ENCODE data around the gene IKBIP.
"Not testable (repeated sequence)": the region's sequence is repeated elsewhere in the genome, so short reads cannot be mapped to it uniquely, and the experiment has no call there.

Gene IKBIP

DNA sequence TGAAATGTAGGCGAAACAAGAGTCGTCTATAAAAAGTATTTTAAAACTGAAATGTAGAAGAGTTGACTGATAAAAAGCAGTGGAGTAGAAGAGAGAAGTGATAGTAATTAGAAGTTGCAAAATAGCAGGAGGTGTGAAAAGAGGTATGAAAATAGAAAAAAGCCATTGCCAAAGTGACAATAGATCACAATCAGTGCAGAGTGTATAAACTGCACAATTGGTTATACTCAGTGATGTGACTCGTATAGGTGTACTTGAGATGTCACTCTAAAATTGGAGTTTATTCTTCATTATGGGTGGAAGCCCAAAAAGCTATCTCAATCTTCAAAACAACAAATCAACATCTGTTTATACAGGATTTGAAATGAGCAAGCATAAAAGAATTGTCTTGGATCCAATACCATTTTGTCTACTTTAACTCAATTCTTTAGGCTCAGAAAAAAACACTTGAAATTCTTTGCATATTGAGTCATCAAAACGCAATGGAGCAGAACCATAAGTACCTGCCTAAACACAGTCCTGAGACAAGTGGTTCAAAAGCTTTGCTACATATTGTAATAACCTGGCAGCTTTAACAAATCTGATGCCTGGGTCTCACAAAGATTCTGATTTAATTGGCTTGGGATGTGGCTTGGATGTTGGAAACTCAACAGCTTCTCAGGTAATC lies 8.8 kb downstream of the IKBIP start:
- DNase-seq, result no peak

DNA sequence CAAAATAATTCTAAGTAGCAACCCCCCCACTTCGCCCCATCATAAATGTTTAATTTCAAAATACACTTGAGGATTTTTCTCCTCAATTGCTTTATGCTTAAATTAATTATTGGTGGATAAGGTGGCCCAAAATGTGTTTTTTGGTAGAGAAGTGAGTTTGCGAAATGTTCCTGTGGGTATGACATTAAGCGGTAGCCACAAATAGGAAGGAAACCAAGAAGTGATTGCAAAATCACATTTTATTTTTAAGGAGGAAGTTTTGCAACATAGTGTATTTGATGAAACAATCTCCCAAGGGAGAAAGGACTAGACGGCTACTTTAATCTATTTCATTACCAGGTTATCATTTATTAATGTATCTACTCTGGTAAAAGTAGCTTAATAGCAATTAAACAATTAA lies 25.6 kb downstream of the IKBIP start:
- peak; percentile 5 for DNase-seq

- no peak for DNase-seq
These were observed 31.8 kb downstream of the IKBIP start for GRCh38 chr12:98612696-98613334.

GRCh38 chr12:98610596-98610995 lies 34.0 kb downstream of the IKBIP start:
- no peak for DNase-seq

DNA sequence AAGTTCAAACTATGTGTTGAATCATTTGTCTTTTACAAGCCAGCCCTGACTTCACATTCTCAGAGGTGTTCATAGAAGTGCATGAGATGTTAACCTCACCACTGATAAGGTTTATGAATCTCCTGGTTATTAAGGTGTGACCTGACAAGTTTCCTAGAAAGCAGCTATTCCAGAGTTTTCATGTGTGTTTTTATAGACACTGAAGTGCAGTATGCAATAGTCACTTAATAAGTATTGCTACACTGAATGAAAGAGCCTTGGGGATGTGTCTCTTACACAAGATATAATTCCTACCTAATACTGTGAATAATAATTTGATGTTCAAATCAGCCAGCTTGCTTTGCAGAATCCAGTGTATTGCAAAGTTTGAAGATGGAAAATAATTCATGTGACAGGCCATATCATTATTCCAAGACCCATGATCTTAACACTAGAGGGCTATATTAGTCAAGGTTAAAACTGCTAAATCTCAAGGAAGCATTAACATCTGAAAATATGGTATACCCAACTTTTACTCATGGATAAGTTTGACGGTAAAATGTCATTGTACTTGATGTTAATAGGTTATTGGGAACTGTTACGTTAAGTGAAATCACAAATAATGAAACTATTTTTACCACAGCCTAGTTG lies 38.1 kb downstream of the IKBIP start:
- no peak for DNase-seq

DNA sequence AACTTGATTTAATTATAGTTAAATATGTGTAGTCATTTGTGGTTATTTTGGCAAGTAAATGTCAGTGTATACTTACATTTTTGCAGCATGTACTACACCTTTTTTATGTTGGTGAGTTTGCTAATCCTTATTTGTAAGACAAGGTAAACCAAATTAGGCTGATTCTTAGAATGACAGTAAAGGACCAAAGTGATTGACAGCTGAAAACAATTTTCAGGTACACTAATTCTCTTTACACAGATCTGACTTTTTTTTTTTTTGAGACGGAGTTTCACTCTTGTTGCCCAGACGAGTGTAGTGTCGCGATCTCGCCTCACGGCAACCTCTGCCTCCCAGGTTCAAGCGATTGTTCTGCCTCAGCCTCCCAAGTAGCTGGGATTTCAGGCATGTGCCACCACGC lies 42.7 kb downstream of the IKBIP start:
- no peak for DNase-seq

DNA sequence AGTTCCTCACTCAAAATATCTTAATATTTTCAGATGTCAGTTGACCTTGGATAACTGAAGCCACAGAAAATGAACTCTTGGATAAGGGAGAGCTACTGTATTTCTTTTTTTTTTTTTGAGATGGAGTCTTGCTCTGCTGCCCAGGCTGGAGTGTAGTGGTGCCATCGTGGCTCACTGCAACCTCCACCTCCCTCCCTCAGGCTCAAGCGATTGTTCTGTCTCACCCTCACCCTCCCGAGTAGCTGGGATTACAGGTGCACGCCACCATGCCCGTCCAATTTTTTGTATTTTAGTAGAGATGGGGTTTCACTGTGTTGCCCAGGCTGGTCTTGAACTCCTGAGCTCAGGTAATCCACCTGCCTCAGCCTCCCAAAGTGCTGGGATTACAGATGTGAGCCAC lies 47.3 kb downstream of the IKBIP start:
- not testable (repeated sequence) for DNase-seq

DNA sequence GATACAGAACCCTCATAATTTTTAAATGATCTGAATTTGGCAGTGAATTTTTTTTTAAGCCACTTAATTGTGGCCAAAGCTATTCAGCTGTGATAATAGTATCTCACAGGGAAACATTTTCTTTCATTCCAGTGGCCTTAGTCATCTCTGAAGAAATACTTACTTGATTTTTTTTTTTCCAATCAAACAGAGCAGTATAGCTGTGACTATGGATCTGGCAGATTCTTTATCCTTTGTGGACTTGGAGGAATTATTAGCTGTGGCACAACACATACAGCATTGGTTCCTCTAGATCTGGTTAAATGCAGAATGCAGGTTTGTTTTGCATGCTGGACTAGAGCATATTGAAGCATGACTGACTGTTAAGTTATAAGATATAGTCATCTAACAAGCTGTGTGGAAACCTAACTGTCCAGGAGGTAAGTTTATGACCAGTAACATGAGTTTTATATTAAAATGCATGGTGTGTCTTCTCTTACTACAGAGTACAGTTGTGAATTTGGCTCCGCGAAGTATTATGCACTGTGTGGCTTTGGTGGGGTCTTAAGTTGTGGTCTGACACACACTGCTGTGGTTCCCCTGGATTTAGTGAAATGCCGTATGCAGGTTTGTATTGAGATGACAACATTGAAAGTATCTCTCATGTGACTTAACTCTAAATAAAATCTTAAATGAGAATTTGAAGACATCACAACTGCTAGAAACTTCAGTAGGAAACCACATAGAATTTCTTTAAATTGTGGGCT lies 49.2 kb downstream of the IKBIP start:
- DNase-seq, result no peak

DNA sequence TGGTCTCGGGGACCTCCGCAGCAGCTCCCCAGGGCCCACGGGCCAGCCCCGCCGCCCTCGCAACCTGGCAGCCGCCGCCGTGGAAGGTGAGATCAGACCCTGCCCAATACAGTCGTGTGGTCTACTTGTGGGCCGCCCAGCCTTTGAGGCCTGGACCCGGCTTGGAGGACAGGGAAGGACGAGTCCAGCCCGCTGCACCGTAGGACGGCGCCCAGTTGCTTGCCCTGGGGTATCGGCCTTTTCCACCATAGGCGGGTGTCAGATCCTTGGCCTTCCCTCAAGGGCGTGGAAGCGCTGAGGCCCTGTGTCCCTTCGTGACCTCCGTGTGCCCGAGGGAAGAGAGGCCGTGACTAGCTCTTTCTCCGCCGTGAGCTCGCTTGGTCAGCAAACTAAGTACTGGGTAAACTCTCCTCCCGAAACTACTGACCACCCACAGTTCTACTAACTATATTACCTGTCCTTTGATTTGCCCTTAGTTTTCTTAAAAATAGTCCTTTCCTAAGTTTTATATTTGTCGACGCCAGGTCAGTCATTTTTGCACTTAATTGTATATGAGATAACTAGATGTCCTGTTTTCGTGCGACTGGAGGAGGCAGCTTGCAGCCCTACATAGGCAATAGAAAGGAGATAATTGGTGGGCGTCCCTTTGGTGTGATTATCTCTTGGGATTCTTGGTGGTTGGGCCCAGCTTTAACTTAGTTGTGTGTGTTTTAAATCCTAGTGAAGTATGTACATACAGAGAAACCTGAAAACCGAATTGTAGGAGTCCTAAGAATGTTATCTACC lies 50.3 kb downstream of the IKBIP start:
- peak; percentile 25 for DNase-seq

GRCh38 chr12:98593351-98594049 lies 51.1 kb downstream of the IKBIP start, which contains the start of gene SLC25A3:
SLC25A3 (plus strand) TSS chr12:98593686; CDS start chr12:98593979, 293 bp downstream.
- peak; percentile 99 for DNase-seq

DNA sequence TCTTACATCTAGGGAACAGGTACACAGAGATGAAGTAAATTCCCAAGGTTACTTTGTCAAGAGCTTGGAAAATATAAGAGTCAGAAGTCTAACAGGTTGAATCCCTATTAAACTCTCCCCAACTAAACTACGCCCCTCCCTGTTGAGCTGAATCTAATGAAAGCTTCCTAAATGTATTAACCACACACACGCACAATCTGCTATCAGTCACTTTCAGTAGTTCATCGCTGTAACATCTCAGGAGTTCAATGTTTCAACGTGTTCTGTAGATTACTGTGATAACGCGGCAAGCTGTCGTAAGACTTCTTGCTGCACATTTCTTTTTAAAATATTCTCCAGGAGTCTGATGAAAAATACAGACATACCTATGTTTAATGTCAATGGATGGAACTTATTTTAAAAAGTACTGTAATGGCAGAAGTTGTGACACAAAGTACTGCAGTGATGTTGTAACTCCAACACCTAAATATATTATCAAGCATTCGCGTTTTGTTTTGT lies 51.7 kb downstream of the IKBIP start:
- no peak for DNase-seq

- no peak for DNase-seq
These were observed 53.4 kb downstream of the IKBIP start for GRCh38 chr12:98591209-98591608.

- DNase-seq, result no peak
These were observed 57.5 kb downstream of the IKBIP start for GRCh38 chr12:98587084-98587483.

DNA sequence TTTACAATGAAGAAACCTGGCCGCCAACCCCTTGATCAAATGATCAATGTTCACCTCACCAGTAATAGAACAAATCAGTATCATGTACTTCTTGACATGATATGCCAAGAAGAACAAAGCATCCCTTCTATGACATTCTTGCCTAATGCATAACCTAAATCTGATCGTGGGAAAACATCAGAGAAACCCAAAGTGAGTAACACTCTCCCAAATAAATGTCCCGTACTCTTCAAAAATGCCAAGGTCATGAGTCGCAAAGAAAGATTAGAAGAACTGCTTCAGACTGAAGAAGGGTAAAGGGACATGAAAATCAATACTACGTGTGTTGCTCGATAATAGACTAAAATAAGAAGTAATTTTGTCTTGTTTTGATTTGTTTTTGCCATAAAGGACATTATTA lies 62.5 kb downstream of the IKBIP start:
- DNase-seq, result no peak

GRCh38 chr12:98581101-98581500 lies 63.5 kb downstream of the IKBIP start:
- DNase-seq, result no peak

DNA sequence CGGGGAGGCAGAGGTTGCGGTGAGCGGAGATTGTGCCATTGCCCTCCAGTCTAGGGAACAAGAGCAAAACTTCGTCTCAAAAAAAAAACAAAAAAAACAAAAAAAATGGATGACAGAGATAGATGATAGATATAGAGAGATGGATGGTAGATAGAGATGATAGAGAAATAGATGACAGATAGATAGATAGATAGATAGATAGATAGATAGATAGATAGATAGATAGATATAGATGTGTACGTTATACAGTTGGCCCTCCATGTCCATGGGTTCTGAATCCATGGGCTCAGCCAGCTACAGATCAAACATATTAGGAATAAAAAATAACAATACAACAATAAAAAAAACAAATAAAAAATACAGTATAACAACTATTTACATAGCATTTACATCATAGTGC lies 63.9 kb downstream of the IKBIP start:
- DNase-seq, result no peak

GRCh38 chr12:98579835-98580234 lies 64.8 kb downstream of the IKBIP start:
- no peak for DNase-seq

DNA sequence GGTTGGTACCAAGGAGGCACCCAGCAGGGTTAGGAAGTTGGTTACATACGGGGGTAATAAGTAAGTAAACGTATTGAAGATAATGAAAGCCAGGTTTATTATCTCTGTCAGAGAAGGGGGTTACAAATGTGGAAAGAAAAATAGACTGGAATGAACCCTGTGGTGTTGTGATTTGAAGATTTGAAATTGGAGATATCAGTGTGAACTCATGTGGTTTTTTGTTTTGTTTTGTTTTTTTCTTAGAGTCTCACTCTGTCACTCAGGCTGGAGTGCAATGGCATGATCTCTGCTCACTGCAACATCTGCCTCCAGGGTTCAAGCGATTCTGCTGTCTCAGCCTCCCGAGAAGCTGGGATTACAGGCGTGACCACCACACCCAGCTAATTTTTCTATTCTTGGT lies 65.2 kb downstream of the IKBIP start:
- no peak for DNase-seq

DNA sequence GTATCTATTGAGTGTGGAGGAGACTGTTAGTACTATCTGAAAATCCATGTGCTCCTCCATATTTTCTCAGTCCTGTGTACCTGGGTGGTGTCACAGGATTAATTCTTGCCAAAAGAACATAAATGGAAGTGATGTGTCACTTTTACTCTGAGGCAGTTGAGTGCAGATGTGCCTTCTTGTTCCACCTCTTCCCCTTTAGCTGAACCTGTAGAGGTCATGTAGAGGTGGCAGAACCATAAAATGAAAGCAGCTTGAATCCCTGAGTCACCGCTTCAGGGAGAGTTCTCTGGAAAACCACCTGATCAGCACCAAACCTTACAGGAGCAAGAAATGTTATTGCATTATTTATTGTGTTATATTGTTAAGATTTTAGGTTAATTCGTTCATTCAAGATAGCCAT lies 65.8 kb downstream of the IKBIP start:
- DNase-seq, result no peak

- no peak for DNase-seq
These were observed 66.2 kb downstream of the IKBIP start for GRCh38 chr12:98578392-98578791.

DNA sequence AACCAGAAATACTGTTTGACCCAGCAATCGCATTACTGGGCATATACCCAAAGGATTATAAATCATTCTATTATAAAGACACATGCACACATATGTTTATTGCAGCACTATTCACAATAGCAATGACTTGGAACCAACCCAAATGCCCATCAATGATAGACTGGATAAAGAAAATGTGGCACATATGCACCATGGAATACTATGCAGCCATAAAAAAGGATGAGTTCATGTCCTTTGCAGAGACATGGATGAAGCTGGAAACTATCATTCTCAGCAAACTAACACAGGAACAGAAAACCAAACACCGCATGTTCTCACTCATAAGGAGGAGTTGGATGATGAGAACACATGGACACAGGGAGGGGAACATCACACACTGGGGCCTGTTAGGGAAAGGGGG lies 67.8 kb downstream of the IKBIP start:
- DNase-seq, result not testable (repeated sequence)

GRCh38 chr12:98575013-98575412 lies 69.6 kb downstream of the IKBIP start:
- no peak for DNase-seq
